Astrocyte of the cerebellum (primary cell): Measurements from ENCODE around the gene MTERF4.

Source experiments
- DNase-seq: peaks from one replicate; pipeline ENCODE4 v3.0.0-alpha.2; 2011; ENCODE audit warnings: low read depth
- H3K4me3 ChIP-seq: 2 replicates; pipeline ENCODE4 v1.5.1; 2011; ENCODE audit warnings: mild to moderate bottlenecking, low read depth, low read length, moderate library complexity
- CTCF ChIP-seq: IDR thresholded peaks from 2 replicates; pipeline ENCODE4 v1.5.1; 2012; ENCODE audit warnings: low read length, low read depth, moderate library complexity, mild to moderate bottlenecking; ENCODE audit errors: missing control alignments
- in situ Hi-C: cut with HindIII; loops from 2 replicates; pipeline ENCODE4 v1.10.0; 2017; ENCODE audit warnings: low sequenced_read_pairs

MTERF4 gene

GRCh38 chr2:241048149-241048948 is 53.7 kb downstream of the MTERF4 start:
- no peak for DNase-seq
- TF ChIP-seq CTCF: no peak
- in situ Hi-C loops: no loop called here

DNA sequence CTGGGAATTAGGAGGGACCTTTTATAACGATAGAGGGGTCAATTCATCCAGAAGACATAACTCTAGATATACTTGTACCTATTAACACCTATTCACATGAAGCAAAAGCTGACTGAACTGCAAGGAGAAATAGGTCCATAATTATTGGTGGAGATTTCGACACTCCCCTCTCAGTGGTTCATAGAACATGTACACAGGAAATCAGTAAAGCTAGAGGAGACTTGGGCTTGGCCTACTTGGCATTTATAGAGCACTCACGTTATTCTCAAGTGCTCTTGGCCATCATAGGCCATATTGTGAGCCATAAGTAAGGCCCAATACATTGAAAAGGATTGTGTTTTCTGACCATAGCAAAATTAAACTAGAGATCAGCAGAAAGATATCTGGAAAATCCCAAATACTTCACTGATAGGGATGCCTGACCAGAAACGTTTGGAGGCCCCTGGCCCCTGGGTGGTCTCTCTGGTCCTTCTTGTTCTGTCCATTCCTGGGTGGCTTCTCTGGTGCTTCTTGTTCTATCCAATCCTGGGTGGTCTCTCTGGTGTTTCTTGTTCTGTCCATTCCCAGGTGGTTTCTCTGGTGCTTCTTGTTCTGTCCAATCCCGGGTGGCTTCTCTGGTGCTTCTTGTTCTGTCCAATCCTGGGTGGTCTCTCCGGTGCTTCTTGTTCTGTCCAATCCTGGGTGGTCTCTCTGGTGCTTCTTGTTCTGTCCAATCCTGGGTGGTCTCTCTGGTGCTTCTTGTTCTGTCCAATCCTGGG is 54.7 kb downstream of the MTERF4 start:
- in situ Hi-C loops: no loop called here
- no peak overlapping the region for H3K4me3 ChIP-seq
- no peak for DNase-seq
- no peak for TF ChIP-seq CTCF

More at GRCh38 chr2:241048149-241048948, 53.7 kb downstream of the MTERF4 start:
- H3K4me3 ChIP-seq: no peak overlapping the region
